DMS79 treated with DMSO at 0.1 percent for 48 hours (cell line): ENCODE results near the gene APMAP.
A peak's percentile ranks its signal among the peaks of the same experiment; 100 is the strongest.
"Not testable (repeated sequence)": the region's sequence is repeated elsewhere in the genome, so short reads cannot be mapped to it uniquely, and the experiment has no call there.

Source experiments
- DNase-seq: peaks from one replicate; lab custom pipeline; 2025; lab: John Stamatoyannopoulos, UW

Gene APMAP

GRCh38 chr20:25007491-25008305, 15.1 kb upstream of the APMAP start:
- DNase-seq: no peak

DNA sequence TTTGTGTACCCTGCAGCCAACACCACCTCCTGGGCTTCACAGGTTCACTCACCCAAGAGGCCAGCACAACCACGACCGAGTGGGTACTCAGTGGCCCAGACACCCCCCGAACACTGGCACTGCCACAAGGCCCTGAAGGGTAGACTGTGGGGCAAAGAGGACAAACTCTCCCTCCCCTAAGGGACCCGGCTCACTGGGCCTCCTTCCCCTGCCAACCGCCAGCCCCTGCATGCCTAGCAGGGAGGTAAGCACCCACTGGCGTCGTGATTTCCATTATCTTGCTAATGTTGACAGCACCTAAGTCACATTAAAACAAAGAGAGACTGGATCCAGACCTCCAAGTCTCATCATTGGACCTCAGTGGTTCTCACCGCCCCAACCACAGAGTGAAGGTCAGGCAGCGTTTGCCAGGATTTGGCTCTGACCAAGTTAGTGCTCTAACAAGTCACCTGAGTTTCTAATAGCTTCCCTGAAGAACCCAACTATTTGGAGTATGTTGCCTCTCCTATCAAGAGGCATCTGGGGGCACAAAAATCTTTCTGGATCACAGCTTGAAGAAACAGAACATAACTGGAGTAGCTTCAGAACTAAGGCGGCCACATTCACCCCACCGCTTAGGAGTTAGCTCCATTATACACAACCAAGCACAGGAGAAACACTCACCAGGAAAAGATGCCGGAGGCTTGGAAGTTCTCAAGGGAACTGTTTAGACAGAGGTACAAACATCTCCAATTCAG, 14.0 kb upstream of the APMAP start:
- no peak for DNase-seq

- DNase-seq: no peak
Observed at GRCh38 chr20:25005661-25006060, 13.1 kb upstream of the APMAP start.

- DNase-seq: peak; percentile 71
Observed at GRCh38 chr20:25005220-25005619, 12.7 kb upstream of the APMAP start.

DNA sequence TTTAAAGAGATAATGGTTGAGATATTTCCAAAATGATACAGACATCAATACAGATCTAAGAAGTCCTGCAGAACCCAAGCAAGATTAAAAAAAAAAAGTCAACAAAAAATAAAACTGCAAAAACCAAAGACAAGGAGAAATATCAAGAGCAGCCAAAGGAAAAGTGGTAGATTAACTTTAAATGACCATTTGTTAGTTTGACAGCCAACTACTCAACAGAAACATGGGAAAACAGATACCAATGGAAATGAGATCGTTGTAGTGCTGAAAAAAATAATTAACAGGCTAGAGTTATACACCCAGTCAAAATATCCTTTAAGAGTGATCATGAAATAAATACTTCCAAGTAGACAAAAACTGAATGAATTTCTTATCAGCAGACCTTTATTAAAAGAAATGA, 10.5 kb upstream of the APMAP start:
- DNase-seq: no peak

DNA sequence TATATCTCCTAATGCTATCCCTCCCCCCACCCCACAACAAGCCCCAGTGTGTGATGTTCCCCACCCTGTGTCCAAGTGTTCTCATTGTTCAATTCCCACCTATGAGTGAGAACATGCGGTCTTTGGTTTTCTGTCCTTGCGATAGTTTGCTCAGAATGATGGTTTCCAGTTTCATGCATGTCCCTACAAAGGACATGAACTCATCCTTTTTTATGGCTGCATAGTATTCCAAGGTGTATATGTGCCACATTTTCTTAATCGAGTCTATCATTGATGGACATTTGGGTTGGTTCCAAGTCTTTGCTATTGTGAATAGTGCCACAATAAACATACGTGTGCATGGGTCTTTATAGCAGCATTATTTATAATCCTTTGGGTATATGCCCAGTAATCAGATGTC, 8.8 kb upstream of the APMAP start:
- DNase-seq: not testable (repeated sequence)

GRCh38 chr20:25000268-25000801, 7.8 kb upstream of the APMAP start:
- DNase-seq: peak; percentile 41

- no peak for DNase-seq
Observed at GRCh38 chr20:24999568-24999967, 7.0 kb upstream of the APMAP start.

DNA sequence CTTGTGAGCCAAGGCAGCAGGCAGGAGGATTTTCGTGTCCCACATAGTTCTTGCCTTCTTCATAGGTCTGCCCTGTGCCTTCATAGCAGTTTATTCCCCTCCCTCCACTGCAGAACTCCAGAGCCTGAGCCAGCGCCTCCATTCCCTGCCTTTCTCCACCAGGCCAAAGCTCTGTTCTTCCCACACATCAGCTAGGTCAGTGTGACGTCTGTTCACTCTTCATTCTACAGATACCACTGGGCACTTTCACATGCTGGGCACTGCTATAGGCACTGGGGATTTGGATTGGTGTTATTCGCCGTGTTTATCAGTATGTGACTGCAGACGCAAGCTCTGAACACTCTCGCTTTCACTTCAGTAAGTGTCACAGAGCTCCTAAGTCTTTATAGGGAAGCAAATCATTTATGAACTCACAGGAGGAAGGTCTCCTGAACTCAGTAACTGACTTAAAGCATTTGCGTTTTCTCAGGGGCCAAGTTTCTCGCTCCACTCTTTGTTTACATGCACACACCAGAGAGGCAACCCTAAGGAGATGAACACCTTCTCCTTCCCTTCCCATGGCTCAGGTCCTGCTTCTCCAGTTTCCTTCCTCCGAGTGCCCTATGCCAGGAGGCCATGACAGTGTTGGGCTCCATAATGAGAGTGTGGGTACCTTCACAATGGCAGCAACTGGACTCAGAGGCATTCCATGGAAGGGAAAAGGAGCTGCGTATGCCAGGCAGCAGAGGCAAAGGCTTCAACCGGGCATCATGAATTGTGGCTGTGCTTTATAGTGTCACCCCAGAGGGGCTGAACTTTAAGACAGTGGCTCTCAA, 6.3 kb upstream of the APMAP start:
- no peak for DNase-seq

- no peak for DNase-seq
Observed at GRCh38 chr20:24998121-24998520, 5.6 kb upstream of the APMAP start.

- no peak for DNase-seq
Observed at GRCh38 chr20:24996449-24997377, 4.2 kb upstream of the APMAP start.

DNA sequence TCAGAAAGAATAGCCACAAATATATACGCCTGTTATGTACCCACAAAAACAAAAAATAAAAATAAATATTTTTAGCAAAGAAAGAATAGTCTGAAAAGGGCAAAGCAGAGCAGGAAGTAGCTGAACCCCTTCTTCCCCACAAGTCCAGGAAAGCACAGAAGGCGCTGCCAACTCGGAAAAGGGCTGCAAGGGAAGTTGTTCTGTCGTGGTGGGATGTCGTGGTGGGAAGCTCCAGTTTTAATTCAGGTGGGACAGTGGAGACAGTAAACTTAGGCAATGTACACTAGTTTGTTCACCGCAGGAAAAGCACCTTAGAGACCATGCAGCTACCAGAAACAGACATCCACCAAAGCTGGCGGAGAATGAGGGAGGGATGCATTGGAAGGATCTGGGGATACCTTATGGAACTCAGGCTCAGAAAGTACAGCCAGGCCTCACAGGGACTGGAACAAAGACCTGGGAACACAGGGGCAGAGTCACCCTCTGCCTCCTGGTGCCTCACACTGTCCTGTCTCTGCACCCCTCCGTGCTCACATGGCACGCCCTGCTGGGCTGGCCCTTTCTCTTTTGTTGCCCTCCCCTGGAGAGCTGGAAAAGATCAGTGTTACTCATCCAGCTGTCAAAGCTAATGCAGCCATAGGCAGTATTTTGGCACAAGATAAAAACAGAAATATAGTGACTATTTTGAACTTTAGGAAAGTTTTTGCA, 3.3 kb upstream of the APMAP start:
- DNase-seq: no peak

GRCh38 chr20:24994470-24995368, 2.2 kb upstream of the APMAP start:
- DNase-seq: peak; percentile 60

GRCh38 chr20:24994186-24994465, 1.6 kb upstream of the APMAP start:
- DNase-seq: no peak

- DNase-seq: peak; percentile 56
Observed at GRCh38 chr20:24993337-24994185, 1.0 kb upstream of the APMAP start.

GRCh38 chr20:24991897-24992486, 559 bp downstream of the APMAP start:
- DNase-seq: no peak

GRCh38 chr20:24990810-24991252, 1.7 kb downstream of the APMAP start:
- no peak for DNase-seq

GRCh38 chr20:24989162-24989561, 3.4 kb downstream of the APMAP start:
- DNase-seq: no peak
